Peyer's patch (tissue), 4 donors: ENCODE results near the gene RND3.

ENCODE experiments used
- CTCF ChIP-seq, 6 experiments: fragments of 450-650 bp in 4 of 6; fragments of 200-600 bp in 2 of 6; sonication (generic) in 1 of 6; IDR thresholded peaks; one replicate each; pipeline ENCODE4 v1.5.1; 2017 to 2019; ENCODE audit warnings: antibody characterized with exemption in 6 of 6, mild to moderate bottlenecking in 3 of 6, moderate library complexity in 1 of 6
- POLR2A ChIP-seq, 2 donors: fragments of 450-650 bp; IDR thresholded peaks; one replicate each; pipeline ENCODE4 v1.5.1; 2017; ENCODE audit warnings: antibody characterized with exemption in 2 of 2, mild to moderate bottlenecking in 2 of 2, moderate library complexity in 2 of 2

- TF ChIP-seq CTCF (IDR thresholded peaks at IDR 0.05) (no peak), POLR2A (IDR thresholded peaks at IDR 0.05) (no peak)
Observed at GRCh38 chr2:150517951-150518680, 30.6 kb upstream of the RND3 start.
